ENCODE measurements around the gene HCAR1.

Gene HCAR1

DNA sequence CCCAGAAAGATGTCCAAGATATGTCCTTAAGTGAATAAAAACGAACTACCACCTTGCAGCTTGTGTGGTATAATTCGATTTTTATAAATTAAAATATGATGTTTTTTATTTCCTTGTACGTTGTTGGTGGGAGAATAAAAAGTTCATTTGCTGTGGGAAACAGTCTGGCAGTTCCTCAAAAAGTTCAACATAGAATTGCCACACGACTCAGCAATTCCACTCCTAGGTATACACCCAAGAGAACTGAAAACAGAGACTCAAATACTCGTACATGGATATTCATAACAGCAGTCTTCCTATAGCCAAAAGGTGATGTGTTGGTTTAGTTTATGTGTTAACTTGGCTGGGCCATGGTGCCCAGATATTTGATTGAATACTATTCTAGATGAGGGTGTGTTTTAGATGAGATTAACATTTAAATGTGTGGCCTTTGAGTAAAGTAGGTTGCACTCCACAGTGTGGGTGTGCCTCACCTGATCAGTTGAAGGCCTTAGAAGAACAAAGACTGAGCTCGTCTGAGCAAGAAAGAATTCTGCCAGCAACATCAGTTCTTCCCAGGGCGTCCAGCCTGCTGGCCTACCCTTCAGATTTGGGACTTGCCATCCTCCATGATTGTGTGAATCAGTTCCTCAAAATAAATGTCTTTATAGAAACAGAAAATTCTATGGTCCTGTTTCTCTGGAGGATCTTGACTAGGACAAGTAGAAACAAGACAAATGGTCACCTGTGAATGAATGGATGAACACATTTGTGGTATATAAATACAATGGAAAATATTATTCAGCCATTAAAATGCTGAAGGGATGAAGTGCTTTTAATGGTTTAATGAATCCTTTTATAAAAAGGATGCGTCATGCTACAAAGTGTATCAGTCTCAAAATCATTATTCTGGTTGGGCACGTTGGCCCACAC is 16.8 kb upstream of the HCAR1 start:
- no peak for TF ChIP-seq ZFX (IDR thresholded peaks at IDR 0.05)
- TF ChIP-seq, protein P1, sequence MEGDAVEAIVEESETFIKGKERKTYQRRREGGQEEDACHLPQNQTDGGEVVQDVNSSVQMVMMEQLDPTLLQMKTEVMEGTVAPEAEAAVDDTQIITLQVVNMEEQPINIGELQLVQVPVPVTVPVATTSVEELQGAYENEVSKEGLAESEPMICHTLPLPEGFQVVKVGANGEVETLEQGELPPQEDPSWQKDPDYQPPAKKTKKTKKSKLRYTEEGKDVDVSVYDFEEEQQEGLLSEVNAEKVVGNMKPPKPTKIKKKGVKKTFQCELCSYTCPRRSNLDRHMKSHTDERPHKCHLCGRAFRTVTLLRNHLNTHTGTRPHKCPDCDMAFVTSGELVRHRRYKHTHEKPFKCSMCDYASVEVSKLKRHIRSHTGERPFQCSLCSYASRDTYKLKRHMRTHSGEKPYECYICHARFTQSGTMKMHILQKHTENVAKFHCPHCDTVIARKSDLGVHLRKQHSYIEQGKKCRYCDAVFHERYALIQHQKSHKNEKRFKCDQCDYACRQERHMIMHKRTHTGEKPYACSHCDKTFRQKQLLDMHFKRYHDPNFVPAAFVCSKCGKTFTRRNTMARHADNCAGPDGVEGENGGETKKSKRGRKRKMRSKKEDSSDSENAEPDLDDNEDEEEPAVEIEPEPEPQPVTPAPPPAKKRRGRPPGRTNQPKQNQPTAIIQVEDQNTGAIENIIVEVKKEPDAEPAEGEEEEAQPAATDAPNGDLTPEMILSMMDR (conservative IDR thresholded peaks at IDR 0.05): no peak
- H3K27ac ChIP-seq: no peak overlapping the region

DNA sequence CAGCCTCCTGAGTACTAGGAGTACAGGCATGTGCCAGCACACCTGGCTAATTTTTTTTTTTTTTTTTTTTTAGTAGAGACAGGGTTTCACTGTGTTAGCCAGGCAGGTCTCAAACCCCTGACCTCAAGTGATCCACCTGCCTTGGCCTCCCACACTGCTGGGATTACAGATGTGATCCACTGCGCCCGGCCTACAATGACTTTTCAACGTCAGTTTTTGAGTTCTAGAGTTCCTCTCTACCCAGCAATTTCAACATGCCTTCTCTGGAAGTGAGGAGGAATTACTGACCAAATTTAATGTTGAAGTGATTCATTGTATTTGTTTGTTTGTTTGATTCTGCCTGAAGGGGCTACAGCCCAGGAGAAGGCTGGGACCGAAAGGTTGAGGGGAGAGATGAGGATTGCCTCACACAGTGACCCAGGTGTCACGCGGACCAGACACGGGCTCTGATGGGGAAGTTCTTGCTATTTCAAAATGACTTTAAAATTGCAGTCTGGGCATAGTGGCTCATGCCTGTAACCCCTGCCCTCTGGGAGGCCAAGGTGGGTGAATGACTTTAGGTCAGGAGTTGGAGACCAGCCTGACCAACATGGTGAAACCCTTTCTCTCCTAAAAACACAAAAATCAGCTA is 13.4 kb upstream of the HCAR1 start:
- no peak overlapping the region for H3K27ac ChIP-seq
- no peak for TF ChIP-seq ZFX (IDR thresholded peaks at IDR 0.05)
- TF ChIP-seq, protein P1 (conservative IDR thresholded peaks at IDR 0.05): no peak

DNA sequence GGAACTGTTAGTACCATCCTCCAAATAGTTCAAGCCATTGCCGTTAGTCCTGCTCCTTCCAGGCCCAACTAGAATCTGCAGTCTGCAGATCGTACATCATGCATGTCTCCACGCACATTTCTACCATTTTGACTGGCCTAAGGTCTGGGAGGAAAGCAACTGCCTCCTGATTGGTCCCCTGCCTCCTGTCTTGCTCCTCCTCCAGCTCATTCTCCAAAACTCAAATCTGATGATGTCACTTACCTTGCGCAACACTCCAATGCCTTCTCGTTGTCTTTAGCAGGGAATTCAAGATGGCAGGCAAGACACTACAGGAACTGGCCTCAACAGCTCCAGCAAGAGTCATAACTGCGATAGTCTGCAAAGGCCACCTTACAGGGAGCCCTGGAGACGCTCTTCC is 9.7 kb upstream of the HCAR1 start:
- no peak overlapping the region for H3K27ac ChIP-seq
- TF ChIP-seq, protein P1 (conservative IDR thresholded peaks at IDR 0.05): no peak
- no peak for TF ChIP-seq ZFX (IDR thresholded peaks at IDR 0.05)

DNA sequence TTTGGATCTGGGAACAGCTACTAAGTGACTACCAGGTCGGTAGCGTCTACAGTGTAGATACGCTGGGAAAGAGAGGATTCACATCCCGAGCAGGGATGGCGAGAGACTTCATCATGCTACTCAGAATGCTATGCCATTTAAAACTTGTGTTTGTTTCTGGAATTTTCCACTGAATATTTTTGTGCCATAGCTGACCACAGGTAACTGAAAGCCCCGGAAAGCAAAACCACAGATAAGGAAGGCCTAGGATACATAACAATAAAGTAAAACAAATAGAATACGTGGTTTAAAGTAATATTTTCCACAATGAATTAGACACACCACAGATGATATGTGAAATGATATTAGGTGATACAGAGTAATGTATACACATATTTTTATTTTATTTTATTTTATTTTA is 7.9 kb upstream of the HCAR1 start:
- TF ChIP-seq, protein P1 (conservative IDR thresholded peaks at IDR 0.05): no peak
- no peak for TF ChIP-seq ZFX (IDR thresholded peaks at IDR 0.05)
- H3K27ac ChIP-seq: no peak overlapping the region

DNA sequence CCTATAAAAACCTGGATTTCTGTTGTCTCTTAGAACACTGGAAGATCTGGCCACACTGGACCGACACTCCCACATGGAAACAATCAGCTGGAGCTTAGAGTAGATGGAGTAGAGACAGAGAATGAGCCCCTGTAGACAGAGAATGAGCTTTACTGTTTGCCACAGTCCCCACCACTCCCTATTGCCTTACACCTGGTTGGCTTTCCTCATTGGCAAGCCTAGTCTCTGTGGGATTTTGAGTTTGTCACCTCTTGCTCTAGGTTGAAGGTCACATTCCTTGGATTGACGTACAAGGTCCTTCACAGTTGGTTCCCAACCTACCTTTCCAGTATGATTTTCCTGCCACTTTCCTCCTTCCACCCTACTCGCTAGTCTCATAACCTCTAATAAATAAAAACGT is 2.0 kb upstream of the HCAR1 start:
- no peak overlapping the region for H3K27ac ChIP-seq
- no peak for TF ChIP-seq ZFX (IDR thresholded peaks at IDR 0.05)
- TF ChIP-seq, protein P1 (conservative IDR thresholded peaks at IDR 0.05): no peak

DNA sequence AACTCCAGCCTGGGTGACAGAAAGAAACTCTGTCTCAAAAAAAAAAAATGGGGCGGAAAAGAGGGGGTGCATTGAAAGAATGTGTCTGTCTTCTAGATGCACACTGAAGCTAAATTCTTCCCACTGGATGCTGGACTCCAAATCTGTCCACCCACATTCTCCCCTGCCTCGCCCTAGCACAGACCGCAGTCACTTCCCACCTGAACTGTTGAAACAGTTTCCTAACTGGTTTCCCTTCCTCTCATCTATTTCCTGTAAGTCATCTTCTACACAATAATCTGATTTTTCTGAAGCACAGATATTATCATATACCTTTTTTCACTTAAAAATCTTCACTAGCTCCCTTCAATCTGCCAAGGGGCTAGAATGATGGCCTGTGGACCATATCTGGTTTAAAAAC is 1.5 kb upstream of the HCAR1 start:
- no peak for TF ChIP-seq ZFX (IDR thresholded peaks at IDR 0.05)
- TF ChIP-seq, protein P1 (conservative IDR thresholded peaks at IDR 0.05): no peak
- H3K27ac ChIP-seq: no peak overlapping the region

DNA sequence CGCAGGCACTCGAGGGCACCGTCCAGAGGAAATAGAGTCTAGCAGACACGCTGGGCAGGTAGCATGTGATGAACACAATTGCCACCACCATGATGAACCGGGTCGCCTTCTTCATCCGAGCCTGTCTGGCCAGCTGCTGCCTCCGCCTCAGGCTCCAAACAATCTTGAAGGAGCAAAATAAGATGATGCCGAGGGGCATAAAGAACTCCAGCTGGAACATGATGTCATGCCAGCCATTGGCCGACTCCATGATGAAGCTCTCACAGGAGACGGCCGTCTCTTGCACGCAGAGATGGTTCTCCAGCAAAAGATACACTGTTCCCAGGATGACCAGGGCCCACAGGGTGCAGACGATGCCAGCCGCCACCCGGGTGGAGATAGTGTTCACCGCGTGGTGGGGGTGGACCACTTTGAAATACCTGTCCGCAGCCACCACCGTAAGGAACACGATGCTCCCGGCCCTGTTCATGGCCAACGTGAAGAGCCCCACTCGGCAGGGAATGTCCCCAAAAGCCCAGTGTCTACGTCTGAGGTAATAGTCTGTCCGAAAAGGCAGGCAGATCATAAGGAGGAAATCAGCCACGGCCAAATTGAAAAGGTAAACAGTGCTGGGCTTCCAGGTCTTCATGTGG is 945 bp downstream of the HCAR1 start:
- TF ChIP-seq, protein P1 (conservative IDR thresholded peaks at IDR 0.05): no peak
- no peak for TF ChIP-seq ZFX (IDR thresholded peaks at IDR 0.05)
- H3K27ac ChIP-seq: no peak overlapping the region

Data from C4-2B (cell line).